G401.6 (cell line): Measurements from ENCODE around the gene RPS6KA6.
"Not testable (repeated sequence)": the region's sequence is repeated elsewhere in the genome, so short reads cannot be mapped to it uniquely, and the experiment has no call there.

Source experiments
- FAIRE-seq: peaks from 2 replicates; lab custom pipeline; 2012; peaks lifted over from hg19 to GRCh38; lab: Jason Lieb, UNC

The RPS6KA6 gene

DNA sequence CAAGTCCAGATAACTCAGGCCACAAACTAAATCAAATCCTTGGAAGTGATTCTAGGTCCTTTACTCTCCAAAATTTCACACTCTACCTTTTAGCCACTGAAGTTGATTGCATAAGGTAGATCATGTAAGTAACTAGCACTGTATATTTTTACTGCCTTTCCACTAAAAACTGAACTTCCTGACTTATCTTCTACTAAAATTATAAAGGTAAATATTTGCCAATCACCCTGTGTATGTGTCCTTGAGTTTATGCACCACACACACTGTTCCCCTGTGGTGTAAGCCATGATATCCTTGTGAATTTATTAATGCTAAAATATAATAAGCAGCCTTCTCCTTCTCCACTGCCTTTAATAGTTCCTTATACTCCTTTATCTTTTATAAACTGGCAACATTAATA, 25.6 kb downstream of the RPS6KA6 start:
- no peak for FAIRE-seq

DNA sequence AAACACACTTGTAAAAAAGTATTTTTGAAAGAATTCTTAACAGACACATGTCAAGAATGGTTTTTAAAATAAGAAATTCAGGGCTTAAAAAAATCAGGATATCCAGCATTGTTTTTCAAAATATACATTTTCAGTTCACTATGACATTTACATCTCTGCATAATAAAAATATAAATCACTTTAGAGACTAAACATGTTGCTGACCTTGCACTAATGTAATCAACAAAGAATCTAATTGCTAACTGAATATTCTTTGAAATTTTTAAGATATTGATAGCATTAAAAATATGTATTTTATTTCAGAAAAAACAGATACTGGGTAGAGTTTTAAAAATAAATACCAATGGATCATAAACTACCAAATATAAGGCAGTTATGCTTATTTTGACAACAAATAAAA, 26.4 kb downstream of the RPS6KA6 start:
- no peak for FAIRE-seq

DNA sequence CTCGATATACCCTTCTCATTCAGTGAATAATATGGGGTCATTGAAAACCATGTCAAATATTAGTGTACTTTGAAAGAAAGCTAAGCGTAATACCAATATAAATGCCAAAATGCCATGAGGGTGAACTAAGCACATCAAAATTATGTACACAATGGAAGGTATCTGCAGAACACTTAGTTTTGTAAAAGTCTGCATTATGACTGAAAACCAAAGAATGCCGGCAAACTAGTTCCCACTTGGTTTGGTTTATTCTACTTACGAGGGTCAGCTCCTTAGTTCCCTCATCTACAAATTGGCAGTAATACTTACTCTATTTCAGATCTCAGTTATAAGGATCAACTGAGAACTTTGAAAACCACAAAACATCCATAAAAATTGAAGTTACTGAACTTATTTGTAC, 27.3 kb downstream of the RPS6KA6 start:
- no peak for FAIRE-seq

DNA sequence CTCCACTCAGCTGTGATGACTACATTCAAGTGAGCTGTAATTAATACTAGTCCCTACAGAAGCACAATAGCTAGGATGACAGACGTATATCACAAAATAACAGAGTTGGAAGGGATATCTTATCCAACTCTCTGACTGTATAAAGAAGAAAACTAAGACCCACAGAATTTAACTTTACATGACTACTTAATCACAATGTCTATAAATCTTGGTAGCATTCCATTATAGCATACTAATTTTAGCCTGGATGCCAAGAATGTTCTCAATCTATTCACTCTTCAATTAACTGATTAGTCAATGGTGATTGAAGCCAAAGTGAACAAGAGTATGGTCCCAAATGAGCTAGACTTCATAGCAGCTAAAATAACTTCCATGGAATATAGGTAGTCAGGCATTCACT, 31.2 kb downstream of the RPS6KA6 start:
- FAIRE-seq, result no peak

DNA sequence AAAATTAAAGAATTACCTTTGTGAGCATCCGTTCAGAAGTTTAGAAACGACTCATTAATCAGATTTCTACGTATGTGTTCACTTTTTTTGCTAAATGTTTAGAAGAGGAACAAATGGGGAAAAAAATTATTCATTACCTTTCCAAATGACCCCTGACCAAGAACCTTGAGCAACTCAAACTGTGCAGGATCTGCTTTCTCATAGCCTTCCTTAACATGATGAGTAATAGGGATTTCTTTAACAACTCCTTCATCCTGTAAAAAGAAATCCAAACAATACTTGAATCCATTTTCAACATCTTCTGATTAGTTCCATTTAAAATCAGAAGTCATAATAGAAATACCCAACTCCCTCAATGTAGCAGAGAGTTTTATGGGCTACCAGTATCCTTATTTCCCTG, 32.1 kb downstream of the RPS6KA6 start:
- FAIRE-seq, result no peak

DNA sequence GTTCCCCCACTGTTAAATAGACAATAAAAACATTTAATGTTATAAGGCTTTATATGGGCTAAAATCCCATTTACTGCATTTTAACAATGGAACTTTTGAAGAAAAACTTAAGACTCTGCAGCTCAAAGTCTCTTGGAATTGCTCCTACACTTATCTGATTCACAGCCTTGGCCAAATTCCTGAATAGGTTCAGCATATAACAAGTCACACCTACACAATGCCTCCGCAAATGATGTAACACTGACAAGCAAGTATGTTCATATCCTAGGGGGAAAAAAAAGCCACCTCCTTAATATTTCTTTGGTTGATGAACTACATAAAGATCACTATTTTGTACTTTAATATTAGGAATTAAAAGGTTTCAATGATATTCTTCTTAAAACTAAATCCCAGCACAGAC, 34.5 kb downstream of the RPS6KA6 start:
- FAIRE-seq, result no peak

DNA sequence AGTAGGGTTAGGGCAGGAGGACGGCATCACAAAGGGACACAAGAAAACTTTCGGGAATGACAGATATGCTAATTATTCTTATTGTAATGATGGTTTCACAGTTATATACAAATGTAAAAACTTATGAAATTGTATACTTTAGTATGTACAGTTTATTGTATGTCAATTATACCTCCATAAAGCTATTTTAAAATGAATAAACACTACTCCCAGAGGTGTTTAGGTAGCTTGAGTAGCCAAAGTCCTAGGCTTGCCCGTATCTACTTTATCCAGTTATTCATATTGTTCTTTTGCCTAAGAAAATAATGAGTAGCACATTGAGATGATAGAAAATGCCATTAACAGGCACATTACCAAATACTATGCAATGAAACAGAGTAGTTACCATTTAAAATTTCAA, 43.0 kb downstream of the RPS6KA6 start:
- no peak for FAIRE-seq

DNA sequence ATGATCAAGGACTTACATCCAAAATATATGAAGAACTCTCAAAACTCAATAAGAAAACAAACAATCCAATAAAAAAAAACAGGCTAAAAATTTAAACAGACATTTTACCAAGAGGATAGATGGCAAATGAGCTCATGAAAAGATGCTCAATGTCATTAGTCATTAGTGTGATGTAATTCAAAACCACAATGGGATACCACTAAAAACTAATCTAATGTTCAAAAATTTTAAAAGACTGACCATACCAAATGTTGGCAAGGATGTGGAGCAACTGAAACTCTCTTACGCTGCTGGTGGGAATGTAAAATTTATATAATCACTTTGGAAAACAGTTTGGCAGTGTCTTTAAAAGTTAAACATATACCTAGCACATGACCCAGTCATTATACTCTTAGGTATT, 43.7 kb downstream of the RPS6KA6 start:
- FAIRE-seq, result no peak

DNA sequence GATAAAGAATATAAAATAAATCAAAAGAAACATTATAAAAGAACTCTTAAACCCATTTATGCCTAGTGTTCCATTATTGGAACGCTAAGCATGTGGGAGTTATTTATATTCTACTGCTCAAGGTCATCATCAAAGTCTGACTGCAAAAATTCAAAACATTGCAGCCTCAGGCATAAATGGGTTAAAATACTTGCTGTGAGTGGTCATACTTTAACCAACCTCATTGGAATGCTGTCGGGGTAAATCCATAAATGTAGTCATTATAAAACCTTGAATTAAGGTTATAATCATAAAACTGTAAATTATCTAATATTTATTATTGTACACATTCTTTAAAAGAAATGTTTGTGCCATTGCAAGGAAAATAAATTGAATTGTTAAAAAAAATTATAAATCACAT, 55.0 kb downstream of the RPS6KA6 start:
- FAIRE-seq, result no peak

DNA sequence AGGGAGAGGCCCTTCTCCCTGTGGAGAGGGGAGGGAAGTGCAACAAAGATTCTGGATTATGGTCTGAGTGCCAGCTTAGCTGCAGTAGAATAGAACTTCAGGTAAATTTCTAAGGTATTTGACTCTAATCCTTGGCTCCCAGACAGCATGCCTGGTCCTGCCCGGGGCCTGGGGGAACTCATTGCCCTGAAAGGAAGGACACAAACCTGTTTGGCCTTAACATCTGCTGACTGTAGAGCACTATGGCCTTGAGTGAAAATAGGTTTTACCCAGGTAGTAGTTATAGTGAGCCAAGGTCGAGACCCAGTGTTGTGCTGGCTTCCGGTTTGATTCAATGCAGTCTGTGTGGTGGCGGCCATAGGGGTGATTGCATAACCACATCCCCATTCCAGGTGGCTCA, 64.4 kb downstream of the RPS6KA6 start:
- FAIRE-seq, result no peak

DNA sequence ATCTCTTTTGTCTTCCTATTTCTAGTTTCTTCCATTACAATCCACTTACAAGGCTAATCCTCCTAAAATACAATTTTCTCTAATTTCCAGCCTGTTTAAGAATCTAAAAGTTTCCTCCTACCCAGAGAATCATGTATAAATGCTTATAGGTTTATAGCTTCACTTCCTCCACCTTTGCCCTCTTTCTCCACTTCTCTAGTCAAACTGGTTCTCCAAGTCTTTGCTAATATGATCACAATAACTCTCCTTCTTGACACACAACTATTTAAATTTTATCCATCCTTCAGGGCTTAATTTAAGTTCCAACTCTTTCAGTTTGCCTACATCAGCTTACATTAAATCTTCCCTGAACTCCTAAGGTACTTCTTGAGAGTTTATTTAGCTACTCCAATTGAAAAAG, 69.2 kb downstream of the RPS6KA6 start:
- FAIRE-seq, result no peak

DNA sequence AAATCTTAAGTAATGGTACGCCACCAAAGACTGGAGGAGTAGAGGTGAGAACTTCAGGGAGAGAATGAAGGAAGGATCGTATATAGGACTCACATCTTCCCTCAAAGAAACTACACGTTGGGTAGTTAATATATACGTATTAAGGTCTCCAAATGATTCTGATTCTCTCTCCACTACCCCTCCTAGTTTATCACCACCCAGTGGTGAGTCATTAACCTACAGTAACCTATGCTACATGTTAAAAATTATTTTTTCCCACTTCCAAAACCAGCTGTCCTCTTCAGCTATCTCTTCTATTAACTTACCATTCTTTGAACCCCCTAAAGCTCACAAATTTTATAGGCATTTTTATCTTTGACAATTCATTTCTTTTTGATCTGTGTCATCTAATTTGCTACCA, 69.7 kb downstream of the RPS6KA6 start:
- FAIRE-seq, result no peak

DNA sequence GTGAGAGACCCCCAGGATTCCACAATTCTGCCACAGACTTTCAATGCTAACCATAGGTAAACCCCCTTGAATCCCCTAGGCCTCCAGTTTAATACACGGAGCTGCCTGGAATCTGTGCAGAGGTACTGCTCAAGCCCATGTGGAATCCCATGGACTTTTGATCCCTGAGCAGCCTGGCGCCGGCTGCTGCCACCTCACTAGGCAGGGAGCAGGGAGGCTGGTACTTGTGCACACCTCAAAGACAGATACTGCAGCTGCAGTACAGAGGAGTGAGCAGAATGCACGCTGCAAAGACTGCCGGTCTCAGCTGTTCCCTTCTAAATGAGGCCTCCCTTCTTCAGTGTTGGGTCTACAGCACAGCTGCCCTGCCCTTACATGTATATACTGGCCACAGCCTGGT, 79.4 kb downstream of the RPS6KA6 start:
- FAIRE-seq, result no peak

DNA sequence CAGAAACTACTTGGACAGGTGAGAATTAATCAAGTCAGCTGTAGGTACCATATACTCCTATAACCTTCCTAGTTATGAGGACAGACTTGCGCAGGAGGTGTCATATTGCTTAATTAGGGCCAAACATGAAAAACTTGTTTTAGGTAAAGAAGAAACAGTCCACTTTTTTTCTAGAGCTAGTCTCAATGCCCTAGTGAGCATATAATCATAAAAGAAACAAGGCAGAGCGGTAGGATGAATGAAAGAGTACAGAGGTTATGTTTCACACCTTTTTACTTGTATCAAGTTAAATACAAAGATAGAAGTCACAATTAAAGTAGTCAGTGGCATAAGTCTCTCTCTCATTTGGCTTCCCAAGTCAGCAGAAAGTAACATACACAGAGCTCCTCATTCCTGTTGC, 88.9 kb downstream of the RPS6KA6 start:
- FAIRE-seq, result no peak

DNA sequence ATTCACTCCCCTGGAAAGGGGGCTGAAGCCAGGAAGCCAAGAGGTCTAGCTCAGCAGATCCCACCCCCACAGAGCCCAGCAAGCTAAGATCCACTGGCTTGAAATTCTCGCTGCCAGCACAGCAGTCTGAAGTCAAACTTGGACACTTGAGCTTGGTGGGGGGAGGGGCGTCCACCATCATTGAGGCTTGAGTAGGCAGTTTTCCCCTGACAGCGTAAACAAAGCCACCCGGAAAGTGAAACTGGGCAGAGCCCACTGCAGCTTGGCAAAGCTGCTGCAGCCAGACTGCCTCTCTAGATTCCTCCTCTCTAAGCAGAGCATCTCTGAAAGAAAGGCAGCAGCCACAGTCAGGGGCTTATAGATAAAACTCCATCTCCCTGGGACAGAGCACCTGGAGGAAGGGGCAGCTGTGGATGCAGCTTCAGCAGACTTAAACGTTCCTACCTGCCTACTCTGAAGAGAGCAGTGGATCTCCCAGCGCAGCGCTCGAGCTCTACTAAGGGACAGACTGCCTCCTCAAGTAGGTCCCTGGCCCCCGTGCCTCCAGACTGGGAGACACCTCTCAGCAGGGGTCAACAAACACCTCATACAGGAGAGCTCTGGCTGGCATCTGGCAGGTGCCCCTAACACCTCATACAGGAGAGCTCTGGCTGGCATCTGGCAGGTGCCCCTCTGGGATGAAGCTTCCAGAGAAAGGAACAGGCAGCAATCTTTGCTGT, 108.4 kb downstream of the RPS6KA6 start:
- not testable (repeated sequence) for FAIRE-seq

DNA sequence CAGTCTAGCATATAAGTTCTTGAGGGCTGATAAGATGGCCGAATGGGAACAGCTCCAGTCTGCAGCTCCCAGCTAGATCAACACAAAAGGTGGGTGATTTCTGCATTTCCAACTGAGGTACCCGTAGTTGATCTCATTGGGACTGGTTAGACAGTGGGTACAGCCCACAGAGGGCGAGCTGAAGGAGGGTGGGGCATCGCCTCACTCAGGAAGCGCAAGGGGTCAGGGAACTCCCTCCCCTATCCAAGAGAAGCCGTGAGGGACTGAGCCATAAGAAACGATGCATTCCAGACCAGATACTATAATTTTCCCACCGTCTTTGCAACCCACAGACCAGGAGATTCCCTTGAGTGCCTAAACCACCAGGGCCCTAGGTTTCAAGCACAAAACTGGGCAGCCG, 109.0 kb downstream of the RPS6KA6 start:
- no peak for FAIRE-seq

DNA sequence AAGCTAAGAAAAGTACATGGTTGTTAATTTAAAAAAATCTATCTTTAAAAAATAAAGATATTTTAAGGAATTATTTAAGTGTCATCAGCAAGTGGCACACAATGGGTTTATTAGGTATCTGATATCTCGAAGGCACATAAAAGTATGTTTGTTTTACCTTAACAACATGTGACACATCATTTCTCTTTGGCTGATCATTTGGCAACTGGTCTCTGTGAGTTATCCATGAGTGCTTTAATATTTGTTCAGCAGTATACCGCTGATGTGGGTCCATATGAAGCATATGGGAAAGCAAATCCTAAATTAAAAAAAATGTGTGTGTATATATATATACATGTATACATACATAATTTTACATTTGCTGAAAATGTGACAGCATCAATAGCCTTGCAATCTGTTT, 123.2 kb downstream of the RPS6KA6 start:
- FAIRE-seq, result no peak

DNA sequence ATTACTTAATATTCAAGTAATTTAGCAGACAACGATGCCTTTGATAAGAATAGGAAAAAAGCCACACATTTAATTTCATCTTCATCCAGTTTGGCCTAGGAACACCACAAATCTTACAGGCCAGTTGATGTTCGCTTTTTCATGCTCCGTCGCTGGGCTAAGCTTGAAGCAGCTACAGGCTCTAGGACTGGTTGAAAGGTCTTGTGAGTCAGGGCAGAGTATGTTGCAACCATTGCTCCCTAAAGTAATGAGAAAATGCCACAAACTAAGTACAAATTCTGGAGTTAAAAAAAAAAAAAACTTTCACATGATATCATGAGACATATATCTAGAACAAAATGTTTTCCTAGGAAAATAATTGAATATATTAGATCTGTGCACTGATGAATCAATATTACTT, 123.8 kb downstream of the RPS6KA6 start:
- no peak for FAIRE-seq

DNA sequence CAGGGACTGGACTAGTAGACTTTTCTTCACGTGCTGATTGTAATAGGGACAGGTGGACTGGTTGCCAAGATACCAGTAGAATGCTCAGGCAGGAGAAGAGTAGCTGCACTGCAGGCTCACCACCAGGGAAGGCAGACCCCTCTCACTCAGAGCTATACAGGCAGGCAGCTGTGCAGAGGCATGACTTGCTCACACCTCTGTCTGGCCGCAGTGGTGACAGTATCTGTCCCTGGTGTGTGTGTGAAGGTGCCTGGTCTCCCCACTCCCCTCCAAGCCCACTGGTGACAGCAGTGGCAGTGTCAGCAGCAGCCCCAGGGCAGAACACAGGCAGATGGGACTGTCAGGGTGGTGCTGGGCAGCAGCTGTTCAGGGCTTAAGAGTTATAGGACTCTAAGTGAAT, 140.7 kb downstream of the RPS6KA6 start:
- FAIRE-seq, result no peak

DNA sequence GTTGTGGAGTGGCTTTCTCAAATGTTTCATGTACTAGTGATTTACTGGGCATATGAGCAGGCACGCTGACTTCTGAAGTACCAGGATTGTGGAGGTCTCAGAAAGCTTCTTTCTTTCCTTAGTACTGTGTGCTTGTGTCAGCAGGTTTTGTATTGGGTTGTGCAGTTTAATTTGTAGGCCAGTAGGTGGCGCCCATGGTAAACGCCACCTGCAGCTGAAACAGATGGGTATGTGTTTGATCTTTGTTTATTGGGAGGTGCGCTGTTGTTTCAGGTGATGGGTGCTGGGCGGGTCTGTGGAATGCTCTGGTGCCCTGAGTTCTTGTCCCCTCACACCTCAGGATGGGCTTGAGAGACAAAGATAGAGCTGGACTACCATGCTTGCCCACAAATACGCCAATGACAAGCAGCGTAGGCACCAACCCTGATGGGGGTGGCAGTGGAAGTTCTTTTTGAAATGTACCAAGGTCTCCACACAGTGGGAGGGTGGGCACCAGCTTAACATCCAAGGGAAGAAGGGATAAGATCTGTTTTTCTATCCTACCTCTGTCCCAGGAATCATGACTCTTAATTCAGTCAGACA, 141.5 kb downstream of the RPS6KA6 start:
- FAIRE-seq, result no peak

DNA sequence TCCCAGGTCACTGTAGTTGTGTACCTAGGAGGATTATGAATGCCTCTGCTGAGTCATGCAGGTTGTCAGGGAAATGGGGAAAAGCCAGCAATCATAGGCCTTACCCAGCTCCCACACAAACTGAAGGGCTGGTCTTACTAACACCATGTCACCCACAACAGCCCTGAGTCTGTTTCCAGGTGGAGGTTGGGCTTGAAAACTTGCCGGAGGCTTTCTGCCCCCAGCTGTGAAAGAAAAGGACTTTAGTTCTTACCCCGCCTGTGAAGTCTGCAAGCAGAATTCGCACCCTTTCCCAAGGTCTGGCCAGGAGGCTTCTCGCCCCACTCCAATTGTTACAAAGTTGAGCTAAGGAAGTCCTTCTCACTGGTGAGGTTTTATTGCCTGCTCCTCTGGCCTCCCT, 143.9 kb downstream of the RPS6KA6 start:
- FAIRE-seq, result no peak
